Activated CD8-positive, alpha-beta T cell treated with anti-CD3 and anti-CD28 coated beads for 36 hours (primary cell): ENCODE data around the gene GPR142. TPM values are rescaled to one million over a fixed set of nuclear protein-coding genes. Genes with fewer than 3 reads are reported as not detected.

Experiments
- ATAC-seq: fragments of 200-7000 bp; cut with Tn5 transposase; one replicate; pipeline ENCODE4 v1.10.0; 2021; ENCODE audit warnings: mild to moderate bottlenecking, moderate library complexity
- CTCF ChIA-PET: fragments of 350-600 bp; sonication (Branson Sonifier 250); formaldehyde crosslinking; loops from one replicate; lab custom pipeline; 2021; ENCODE audit warnings: antibody characterized with exemption; lab: Charles Lee
- POLR2A ChIA-PET: fragments of 350-600 bp; sonication (Branson Sonifier 250); formaldehyde crosslinking; loops from one replicate; lab custom pipeline; 2021; ENCODE audit warnings: antibody characterized with exemption; lab: Charles Lee
- DNase-seq: peaks from one replicate; pipeline ENCODE4 v3.0.0-alpha.2; 2020
- H3K27ac Mint-ChIP-seq: one replicate; pipeline ENCODE4 v1.8.0; 2021; ENCODE audit warnings: mild to moderate bottlenecking, mixed read lengths
- H3K27me3 Mint-ChIP-seq: one replicate; pipeline ENCODE4 v1.8.0; 2021; ENCODE audit warnings: mixed read lengths
- H3K36me3 Mint-ChIP-seq: one replicate; pipeline ENCODE4 v1.8.0; 2021; ENCODE audit warnings: low read depth, mixed read lengths
- H3K4me1 Mint-ChIP-seq: one replicate; pipeline ENCODE4 v1.8.0; 2021; ENCODE audit warnings: low read depth, mixed read lengths
- H3K4me3 Mint-ChIP-seq: one replicate; pipeline ENCODE4 v1.8.0; 2021; ENCODE audit warnings: mild to moderate bottlenecking, moderate library complexity, mixed read lengths
- H3K9me3 Mint-ChIP-seq: one replicate; pipeline ENCODE4 v1.8.0; 2021; ENCODE audit warnings: mixed read lengths
- intact Hi-C: fragments of 100-400 bp; cut with micrococcal nuclease; formaldehyde crosslinking; loops from one replicate; pipeline ENCODE4 v1.10.0; 2022
- total RNA-seq, 2 experiments: library from RNA; stranded (reverse); gene quantifications; one replicate each; pipeline ENCODE4 v1.2.3, GENCODE V29; 2021
- TF ChIP-seq, protein P1 (sequence below): fragments of 200-600 bp; IDR thresholded peaks from one replicate; pipeline ENCODE4 v1.8.0; 2022; ENCODE audit warnings: antibody characterized with exemption, mild to moderate bottlenecking

GPR142 gene
- total RNA-seq, 2 experiments from 2014 or later, result not detected

DNA sequence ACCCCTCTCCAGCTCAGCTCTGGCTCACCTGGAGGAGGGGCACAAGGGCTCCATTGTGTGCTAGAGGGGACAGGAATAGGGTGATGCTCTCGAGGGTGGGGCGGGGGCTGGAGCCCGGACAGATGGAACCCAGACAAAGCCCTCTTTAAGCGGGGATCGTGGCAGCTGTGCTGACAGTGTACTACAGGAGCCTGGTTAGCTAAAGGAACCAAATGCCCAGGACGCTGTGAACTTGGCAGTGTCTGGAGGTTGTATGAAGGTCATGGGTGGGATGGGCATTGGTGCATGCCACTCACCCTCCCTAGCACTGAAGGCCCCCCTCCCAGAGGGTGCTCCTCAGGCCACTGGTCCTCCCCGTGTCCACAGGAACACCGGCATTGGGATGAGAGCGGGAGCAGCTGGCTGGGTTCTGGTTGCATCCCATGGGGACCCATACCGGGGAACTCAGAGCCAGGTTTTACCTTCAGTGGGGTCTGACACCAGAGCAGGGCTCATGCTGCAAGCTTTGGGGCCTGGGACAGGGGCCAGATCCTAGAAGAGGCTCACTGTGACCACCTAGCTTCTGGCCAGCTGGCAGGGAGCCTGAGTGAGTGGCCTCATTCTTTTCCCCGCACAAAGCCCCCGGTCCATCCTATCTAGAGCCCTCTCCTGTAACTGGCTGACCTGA is 29.3 kb upstream of the GPR142 start:
- Mint-ChIP-seq H3K4me3 (no peak overlapping the region), H3K9me3 (no peaks in the 10 kb centered on the region), H3K27ac (no peak overlapping the region), H3K4me1 (no peaks in the 10 kb centered on the region), H3K27me3 (no peaks in the 10 kb centered on the region), H3K36me3 (no peaks in the 10 kb centered on the region)
- TF ChIP-seq, protein P1, sequence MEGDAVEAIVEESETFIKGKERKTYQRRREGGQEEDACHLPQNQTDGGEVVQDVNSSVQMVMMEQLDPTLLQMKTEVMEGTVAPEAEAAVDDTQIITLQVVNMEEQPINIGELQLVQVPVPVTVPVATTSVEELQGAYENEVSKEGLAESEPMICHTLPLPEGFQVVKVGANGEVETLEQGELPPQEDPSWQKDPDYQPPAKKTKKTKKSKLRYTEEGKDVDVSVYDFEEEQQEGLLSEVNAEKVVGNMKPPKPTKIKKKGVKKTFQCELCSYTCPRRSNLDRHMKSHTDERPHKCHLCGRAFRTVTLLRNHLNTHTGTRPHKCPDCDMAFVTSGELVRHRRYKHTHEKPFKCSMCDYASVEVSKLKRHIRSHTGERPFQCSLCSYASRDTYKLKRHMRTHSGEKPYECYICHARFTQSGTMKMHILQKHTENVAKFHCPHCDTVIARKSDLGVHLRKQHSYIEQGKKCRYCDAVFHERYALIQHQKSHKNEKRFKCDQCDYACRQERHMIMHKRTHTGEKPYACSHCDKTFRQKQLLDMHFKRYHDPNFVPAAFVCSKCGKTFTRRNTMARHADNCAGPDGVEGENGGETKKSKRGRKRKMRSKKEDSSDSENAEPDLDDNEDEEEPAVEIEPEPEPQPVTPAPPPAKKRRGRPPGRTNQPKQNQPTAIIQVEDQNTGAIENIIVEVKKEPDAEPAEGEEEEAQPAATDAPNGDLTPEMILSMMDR, result no peak
- POLR2A ChIA-PET, result interaction anchor here (0.6 kb wide), 1 partner anchor 106 kb away, joined by 3 read pairs; no protein-coding TSS in a partner anchor
- ATAC-seq (no peak), DNase-seq (no peak)
- intact Hi-C loops, result no loop called here
- CTCF ChIA-PET, result interaction anchor here (1.4 to 2.0 kb wide), 2 partner anchors 37 to 41 kb away, joined by 3 to 4 read pairs; no protein-coding TSS in a partner anchor

DNA sequence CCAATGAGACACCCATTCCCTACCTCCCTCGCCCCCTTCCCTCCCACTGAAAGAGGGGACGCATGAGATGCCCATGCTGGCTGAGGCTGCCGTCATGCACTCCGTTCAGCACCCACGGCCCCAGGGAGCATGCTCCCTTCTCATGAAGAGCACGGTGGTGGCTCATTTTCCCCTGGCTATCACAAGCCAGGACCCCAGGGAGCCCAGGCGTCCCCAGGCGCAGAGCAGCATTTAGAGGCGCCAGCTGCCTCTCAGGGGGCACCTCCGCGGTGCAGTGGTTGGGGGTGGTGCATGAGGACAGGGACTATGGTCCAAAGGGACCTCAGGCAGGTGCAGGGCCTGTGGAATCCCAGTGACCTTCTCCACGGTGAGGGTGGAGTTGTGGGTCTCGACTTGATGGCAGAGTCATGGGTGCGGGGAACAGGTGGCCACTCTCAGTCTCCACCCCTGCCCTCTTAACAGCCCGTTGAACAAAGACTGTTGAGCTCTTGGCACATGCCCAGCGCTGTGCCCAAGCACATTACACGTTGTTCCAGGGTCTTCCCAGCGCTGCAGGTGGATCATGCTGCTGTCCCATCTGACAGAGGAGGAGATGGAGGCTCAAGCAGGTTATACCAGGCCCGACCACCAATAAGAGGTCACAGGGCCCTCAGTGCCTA is 27.6 kb upstream of the GPR142 start:
- ChIA-PET POLR2A (no interaction called here), CTCF (no interaction called here)
- Mint-ChIP-seq H3K4me3 (no peak overlapping the region), H3K9me3 (no peaks in the 10 kb centered on the region), H3K36me3 (no peaks in the 10 kb centered on the region), H3K4me1 (no peaks in the 10 kb centered on the region), H3K27me3 (no peaks in the 10 kb centered on the region), H3K27ac (no peak overlapping the region)
- DNase-seq, result no peak
- intact Hi-C loops, result no loop called here
- no peak for ATAC-seq
- TF ChIP-seq, protein P1, result no peak

DNA sequence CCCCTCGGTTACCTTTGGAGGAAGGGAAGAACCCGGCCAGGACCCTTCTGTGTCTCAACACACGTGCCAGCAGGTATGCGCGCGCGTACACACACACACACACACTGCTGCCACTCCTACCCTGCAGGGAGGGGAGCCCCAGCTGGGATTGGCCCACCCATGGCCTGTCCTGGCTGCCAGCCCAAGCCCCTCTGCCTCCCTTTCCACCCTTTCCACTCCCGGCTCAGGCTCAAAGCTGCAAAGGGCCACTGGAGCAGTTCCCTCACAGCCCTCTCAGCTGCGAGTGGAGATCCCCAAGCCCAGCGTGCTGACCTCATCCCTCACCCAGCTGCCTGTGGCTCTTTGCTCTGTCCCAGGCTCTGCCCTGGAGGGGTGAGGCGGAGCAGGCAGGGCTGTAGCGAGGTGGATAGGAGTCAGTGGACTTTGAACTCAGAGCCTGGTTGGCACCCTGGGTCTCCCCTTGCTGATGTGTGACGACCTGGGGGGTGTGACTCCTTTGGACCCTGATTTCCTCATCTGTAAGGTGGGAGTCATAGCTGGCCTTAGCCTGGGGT is 26.8 kb upstream of the GPR142 start:
- Mint-ChIP-seq H3K36me3 (no peaks in the 10 kb centered on the region), H3K9me3 (no peaks in the 10 kb centered on the region), H3K27ac (no peak overlapping the region), H3K27me3 (no peaks in the 10 kb centered on the region), H3K4me1 (no peaks in the 10 kb centered on the region), H3K4me3 (no peak overlapping the region)
- TF ChIP-seq, protein P1, result no peak
- intact Hi-C loops, result no loop called here
- ATAC-seq (no peak), DNase-seq (no peak)
- POLR2A ChIA-PET, result no interaction called here
- CTCF ChIA-PET, result no interaction called here

DNA sequence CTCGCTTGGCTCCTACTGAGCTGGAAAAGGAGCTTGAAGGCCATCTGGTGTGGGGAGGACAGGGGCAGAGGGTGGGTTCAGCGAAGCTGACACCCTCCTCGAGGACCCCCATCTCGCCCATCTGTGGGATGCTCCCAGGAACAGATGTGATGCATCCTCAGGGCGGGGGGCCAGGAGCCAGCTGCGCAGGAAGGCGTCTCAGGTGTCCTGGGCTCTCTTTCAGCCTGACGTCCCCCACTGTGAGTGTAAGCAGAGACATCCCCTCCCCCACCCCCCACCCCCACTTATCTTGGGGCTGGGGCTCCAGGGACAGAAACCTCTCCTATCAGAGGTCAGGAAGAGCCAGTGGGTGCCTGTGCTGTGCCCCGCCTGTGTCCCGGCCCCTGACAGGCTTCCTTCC is 25.1 kb upstream of the GPR142 start:
- DNase-seq, result no peak
- ChIA-PET POLR2A (no interaction called here), CTCF (no interaction called here)
- Mint-ChIP-seq H3K36me3 (no peaks in the 10 kb centered on the region), H3K9me3 (no peaks in the 10 kb centered on the region), H3K27me3 (no peaks in the 10 kb centered on the region), H3K4me3 (no peak overlapping the region), H3K4me1 (no peaks in the 10 kb centered on the region), H3K27ac (no peak overlapping the region)
- intact Hi-C loops, result no loop called here
- TF ChIP-seq, protein P1, result no peak
- no peak for ATAC-seq

DNA sequence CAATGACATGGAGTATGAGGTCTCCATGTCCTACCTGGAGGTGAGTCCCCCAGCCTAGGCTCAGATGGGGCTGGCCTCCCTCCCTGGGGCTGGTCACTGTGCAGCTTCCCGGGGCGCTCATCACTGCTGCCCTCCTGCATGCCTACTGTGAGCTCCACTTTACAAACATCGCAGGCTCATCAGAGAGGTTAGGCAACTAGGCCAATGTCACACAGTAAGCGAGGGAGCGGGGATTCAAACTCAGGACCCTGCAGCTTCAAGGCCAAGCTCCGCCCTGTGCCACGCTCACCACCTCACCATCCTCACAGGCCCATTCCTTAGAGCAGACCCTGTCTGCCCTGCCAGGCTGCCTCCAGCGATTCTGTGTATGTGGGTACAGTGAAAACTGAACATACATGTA is 24.2 kb upstream of the GPR142 start:
- TF ChIP-seq, protein P1, result no peak
- H3K9me3 Mint-ChIP-seq, result no peaks in the 10 kb centered on the region
- H3K36me3 Mint-ChIP-seq, result no peaks in the 10 kb centered on the region
- peaks cover 2% of the 10 kb centered on the region for H3K27me3 Mint-ChIP-seq
- intact Hi-C loops, result no loop called here
- CTCF ChIA-PET, result no interaction called here
- H3K4me1 Mint-ChIP-seq, result no peaks in the 10 kb centered on the region
- ATAC-seq (no peak), DNase-seq (no peak)
- H3K27ac Mint-ChIP-seq, result no peak overlapping the region
- POLR2A ChIA-PET, result no interaction called here
- H3K4me3 Mint-ChIP-seq, result no peak overlapping the region
